ENCODE measurements around the gene ZNF679.
"Not testable (repeated sequence)": the region's sequence is repeated elsewhere in the genome, so short reads cannot be mapped to it uniquely, and the experiment has no call there.

Gene ZNF679

DNA sequence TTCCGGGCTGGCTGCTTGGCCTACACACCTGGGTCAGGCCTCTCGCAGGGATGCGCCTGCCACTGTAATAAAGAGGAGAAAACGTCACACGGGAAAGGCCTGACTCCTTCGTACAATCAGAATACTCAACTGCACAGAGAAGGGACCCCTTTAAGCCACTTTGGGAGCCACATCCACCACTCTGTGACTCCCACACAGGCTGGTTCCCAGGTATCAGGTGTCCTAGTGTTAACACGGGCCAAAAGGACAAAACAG, 79.7 kb downstream of the ZNF679 start:
- DNase-seq (ENCODE audit: low read depth in 1 of 2, low spot score in 1 of 2): no peak

- DNase-seq (ENCODE audit: low read depth in 1 of 2, low spot score in 1 of 2): no peak
Observed at GRCh38 chr7:64310426-64310825, 82.2 kb downstream of the ZNF679 start.

GRCh38 chr7:64312826-64313225, 84.6 kb downstream of the ZNF679 start:
- DNase-seq (ENCODE audit: low read depth in 1 of 2, low spot score in 1 of 2): no peak

DNA sequence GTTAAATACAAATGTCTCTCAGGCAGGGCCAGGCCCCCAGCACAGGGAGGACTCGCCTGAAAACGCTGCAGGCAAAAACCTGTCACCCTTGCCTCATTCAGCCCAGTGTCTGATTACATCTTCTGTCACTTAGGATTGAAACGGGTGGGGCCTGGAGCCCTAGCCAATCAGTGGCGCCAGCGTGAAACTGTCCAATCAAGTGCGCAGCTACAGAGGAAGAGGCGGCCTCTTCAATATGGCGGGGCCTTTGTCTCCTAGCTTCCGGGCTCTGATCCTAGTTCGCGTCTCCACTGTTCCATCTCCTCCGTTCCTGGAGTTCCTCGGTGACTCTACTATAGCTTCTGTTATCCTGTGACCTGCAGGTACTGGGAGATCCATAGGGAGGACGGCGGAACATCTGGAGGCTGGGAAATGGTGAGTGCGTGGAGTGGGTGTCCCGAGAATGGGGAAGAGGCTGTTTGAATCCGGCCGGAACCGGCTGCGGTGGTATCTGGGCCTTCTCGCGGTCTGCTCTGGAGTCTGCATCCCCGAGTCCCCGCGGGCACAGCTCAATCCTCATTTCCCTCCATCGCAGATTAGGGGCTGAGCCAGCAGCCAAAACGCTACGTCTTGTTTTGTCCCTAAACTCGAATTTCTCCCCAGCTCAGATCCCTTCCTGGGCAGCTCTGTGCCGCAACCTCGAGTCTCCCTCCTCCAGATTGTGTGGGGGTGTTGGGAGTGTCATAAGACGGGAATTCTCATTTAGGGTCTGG, 85.6 kb downstream of the ZNF679 start, which contains the start of gene ZNF736:
TSS of gene ZNF736 (plus strand) at position 222 of the 752 bp plus-strand sequence. CDS start at position 412, 190 bp downstream.
- peak; percentile 63 to 71 for DNase-seq (ENCODE audit: low read depth in 1 of 2, low spot score in 1 of 2)

GRCh38 chr7:64314566-64314965, 86.3 kb downstream of the ZNF679 start:
- no peak for DNase-seq (ENCODE audit: low read depth in 1 of 2, low spot score in 1 of 2)

DNA sequence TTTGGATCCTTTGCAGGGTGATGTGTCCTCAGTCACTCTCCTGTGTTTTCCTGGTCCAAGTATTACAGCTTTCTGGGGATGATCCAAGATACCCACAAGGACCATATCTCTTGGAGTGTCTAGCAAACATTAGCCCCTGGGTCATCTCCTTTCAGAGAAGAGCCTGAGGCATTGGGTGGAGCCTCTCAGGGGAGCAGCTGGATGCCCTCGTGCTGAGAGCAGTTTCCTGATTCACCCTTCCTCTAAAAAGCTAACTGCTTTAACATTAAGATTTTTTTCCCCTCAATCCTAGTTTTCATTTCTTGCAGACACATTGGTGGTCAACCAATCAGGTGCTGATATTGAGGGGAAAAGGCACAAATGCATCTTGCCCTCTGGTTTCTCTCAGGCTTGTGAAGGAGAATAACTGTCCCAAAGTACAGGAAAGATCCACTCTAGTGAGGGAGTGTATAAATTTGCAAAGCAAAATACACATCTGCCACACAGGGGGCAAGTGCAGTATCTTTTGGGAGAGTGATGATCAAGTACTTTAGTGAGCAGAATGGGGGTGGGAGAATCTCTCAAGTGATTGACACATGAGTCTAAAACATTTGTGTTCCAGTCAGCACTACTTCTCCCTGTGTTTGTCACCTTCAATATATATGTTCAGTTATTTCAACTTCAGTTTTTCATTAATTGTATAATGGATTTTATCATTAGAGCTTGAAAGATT, 87.9 kb downstream of the ZNF679 start:
- not testable (repeated sequence) for DNase-seq (ENCODE audit: low read depth in 1 of 2, low spot score in 1 of 2)

Data from stimulated activated CD4-positive, alpha-beta T cell treated with anti-CD3 and anti-CD28 coated beads, Interleukin-15, amount 100 ng/mL, for 1 hour (primary cell).